PC-3 (cell line): ENCODE data around the gene STAU1.

Source experiments
- CTCF ChIP-seq: fragments of 300-600 bp; sonication (generic); conservative IDR thresholded peaks from 2 replicates; pipeline ENCODE4 v1.5.1; 2017; ENCODE audit warnings: antibody characterized with exemption, low read depth, mild to moderate bottlenecking, low read length
- EZH2 ChIP-seq: fragments of 300-600 bp; sonication (generic); IDR thresholded peaks from one replicate; pipeline ENCODE4 v1.6.1; 2017; ENCODE audit warnings: antibody characterized with exemption, mild to moderate bottlenecking, low read length; ENCODE audit not compliant: unreplicated experiment
- EZH2phosphoT487 ChIP-seq: fragments of 300-600 bp; sonication (generic); IDR thresholded peaks from 2 replicates; pipeline ENCODE4 v1.6.1; 2018; ENCODE audit warnings: mild to moderate bottlenecking, antibody characterized with exemption, low read length, borderline replicate concordance

GRCh38 chr20:49115564-49115963, 72.6 kb downstream of the STAU1 start:
- TF ChIP-seq CTCF (no peak; the same call in 1 of the 2 replicates), EZH2phosphoT487 (no peak), EZH2 (no peak)
